NOMO-1 treated with DMSO at 0.1 percent for 48 hours (cell line): Measurements from ENCODE around the gene ADCY3.

Experiments
- DNase-seq: peaks from one replicate; lab custom pipeline; 2025; ENCODE audit not compliant: unreplicated experiment; lab: John Stamatoyannopoulos, UW

ADCY3 gene

GRCh38 chr2:24920098-24920808 lies at the start of gene ADCY3:
Gene ADCY3, minus strand, starts transcription at chr2:24920237. Its CDS starts 1,250 bp downstream, at chr2:24918987.
- DNase-seq: peak; percentile 19

- DNase-seq: no peak
These were observed 49.7 kb upstream of the ADCY3 start for GRCh38 chr2:24969784-24970183.

DNA sequence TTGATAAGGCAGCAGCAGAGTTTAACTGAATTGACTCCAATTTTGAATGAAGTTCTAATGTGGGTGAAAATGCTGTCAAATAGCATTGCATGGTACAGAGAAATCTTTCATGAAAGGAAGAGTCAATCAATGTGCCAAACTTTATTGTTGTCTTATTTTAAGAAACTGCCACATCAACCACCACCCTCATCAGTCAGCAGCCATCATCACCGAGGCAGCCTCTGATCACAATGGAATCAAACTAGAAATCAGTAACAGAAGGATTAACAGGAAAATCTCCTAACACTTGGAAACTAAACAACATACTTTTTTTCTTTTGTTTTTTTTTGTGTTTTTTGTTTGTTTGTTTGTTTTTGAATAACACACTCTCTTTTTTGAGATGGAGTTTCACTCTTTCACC lies 41.9 kb upstream of the ADCY3 start:
- no peak for DNase-seq

GRCh38 chr2:24959761-24960160 lies 39.7 kb upstream of the ADCY3 start:
- no peak for DNase-seq

DNA sequence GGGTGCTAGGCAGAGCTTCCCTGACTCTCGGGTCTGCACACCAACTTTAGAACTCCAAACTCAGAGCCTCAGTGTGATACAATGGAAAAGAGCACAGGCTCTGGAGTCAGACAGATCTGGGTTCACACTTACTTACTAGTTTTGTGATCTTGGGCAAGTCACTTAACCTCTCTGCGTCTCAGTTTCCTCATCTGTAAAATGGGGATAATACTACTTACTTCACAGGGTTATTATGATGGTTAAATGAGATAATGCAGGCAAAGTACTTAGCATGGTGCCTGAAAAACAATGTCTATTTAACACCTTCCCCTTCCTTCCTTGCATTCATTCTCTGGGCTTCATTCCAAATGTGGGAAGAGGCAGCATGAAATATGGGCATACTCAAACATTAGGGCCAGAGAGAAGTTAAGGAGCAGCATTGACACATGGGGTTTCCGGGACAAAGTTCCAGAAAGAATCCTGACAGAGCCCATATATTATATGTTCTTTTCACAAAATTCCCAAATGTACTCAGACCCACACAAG lies 38.4 kb upstream of the ADCY3 start:
- no peak for DNase-seq

DNA sequence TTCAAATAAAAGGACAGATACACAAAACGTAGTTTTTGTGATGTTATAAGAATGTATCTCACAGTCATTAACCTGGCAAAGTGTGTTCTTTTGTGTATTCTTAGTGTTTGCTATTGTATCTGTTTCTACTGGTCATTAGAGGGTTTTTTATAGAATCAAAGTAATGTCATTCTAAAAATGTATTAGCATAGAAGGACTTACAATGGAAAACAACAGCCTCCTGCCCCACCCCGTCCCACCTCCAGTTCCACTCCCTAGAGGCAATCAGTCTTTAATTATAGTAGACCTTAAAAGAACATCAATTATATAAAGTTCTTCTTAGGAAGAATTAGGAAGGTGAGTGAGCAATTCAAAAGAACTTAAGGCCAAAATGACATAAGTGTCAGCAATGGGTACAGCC lies 37.9 kb upstream of the ADCY3 start:
- no peak for DNase-seq

- no peak for DNase-seq
These were observed 37.2 kb upstream of the ADCY3 start for GRCh38 chr2:24957221-24957620.

- DNase-seq: no peak
These were observed 35.9 kb upstream of the ADCY3 start for GRCh38 chr2:24955921-24956320.

DNA sequence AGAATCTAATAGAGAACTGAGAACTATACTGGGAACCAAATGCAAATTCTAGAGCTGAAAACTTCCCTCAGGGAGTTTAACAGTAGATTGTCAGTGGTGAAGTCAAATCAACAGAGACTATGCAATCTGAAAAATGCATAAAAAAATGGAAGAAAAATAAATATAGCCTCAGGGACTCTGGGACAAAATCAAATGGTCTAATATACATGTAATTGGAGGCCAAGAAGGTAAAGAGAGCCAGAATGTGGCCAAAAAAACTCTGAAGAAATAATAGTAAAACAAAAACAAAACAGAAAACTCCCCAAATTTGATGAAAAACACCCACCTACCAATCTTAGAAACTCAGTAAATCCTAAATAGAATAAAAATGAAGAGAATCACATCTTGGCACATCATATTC lies 35.2 kb upstream of the ADCY3 start:
- DNase-seq: no peak

DNA sequence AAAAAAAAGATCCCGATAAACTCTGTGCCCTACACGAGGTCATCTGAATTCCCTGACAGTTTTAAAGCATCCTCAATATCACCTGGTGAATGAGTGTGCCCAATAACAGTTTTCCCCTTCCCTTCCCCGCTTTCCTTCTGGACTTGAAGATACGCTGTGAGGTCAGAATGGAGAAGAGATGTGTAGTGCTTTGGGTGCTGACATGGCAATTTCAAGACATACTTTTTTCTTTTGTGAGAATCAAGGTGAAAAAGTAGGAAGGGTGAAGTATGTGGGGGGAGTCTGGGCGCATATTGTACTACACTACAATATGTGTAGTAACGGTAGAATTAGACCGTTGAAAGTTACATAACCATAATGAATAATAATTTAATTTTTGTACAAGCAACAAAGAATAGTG lies 30.1 kb upstream of the ADCY3 start:
- no peak for DNase-seq

DNA sequence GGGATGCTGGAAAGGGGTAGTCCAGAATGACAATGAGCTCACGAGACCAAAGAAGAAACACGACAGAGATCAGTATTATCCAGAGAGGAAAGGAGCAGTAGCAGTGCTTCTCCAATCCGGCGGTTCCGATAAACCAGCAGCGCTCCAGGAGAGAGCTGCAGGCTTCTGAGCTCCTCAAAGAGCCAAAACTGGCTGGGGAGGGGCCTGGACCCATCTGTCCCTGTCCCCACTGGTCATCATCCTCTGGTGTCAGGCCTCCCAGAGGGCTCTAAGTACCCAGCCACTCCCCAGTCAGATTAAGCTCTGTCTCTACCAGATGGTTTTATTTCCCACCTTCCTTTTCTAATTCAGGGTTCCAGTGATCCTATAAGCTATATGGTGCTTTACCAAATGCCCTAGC lies 28.5 kb upstream of the ADCY3 start:
- DNase-seq: no peak

- DNase-seq: no peak
These were observed 27.6 kb upstream of the ADCY3 start for GRCh38 chr2:24947561-24948157.

DNA sequence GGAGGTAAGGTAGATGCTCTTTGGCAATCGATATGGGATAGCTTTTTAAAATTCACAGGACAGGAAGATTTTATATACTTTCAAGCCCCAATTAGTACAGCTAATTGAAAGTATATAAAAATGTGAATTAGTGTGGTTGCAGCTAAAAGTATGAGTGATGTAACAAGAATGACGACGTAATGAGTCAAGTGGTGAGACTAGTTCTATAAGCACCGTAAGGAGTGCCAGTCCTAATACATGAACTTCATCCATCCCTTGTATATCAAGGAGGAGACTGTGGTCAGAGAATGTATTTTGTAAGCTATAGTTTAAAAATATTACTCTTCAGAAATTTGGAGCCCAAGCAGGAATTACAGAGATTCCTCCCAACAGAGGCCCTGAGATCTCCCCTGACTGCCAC lies 25.9 kb upstream of the ADCY3 start:
- DNase-seq: no peak

GRCh38 chr2:24943427-24944053 lies 23.5 kb upstream of the ADCY3 start:
- no peak for DNase-seq

- DNase-seq: no peak
These were observed 19.3 kb upstream of the ADCY3 start for GRCh38 chr2:24939353-24939752.

- no peak for DNase-seq
These were observed 17.2 kb upstream of the ADCY3 start for GRCh38 chr2:24937236-24937635.

GRCh38 chr2:24935145-24935544 lies 15.1 kb upstream of the ADCY3 start:
- DNase-seq: no peak

GRCh38 chr2:24932715-24933114 lies 12.7 kb upstream of the ADCY3 start:
- DNase-seq: no peak

DNA sequence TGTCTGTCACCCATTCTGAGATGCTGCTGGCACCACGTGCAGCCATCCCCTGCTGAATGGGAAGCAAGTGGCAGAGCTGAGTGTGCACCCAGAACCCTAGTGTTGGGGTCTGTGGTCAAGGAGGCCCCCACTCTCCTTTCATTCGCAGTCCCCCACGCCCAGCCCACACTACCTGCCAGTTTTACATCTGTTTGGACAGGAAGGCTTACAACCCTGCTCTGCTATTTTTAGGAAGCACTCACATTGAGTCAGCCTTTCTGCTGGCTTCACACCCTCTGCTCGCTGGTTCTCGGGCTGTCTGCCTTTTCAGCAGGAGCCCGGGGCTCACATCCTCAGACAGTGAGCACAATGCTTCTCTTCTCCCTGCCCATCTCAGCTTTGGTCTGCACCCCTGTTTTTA lies 10.7 kb upstream of the ADCY3 start:
- DNase-seq: peak; percentile 37

GRCh38 chr2:24929230-24929629 lies 9.2 kb upstream of the ADCY3 start:
- no peak for DNase-seq

GRCh38 chr2:24928036-24928435 lies 8.0 kb upstream of the ADCY3 start:
- DNase-seq: no peak

DNA sequence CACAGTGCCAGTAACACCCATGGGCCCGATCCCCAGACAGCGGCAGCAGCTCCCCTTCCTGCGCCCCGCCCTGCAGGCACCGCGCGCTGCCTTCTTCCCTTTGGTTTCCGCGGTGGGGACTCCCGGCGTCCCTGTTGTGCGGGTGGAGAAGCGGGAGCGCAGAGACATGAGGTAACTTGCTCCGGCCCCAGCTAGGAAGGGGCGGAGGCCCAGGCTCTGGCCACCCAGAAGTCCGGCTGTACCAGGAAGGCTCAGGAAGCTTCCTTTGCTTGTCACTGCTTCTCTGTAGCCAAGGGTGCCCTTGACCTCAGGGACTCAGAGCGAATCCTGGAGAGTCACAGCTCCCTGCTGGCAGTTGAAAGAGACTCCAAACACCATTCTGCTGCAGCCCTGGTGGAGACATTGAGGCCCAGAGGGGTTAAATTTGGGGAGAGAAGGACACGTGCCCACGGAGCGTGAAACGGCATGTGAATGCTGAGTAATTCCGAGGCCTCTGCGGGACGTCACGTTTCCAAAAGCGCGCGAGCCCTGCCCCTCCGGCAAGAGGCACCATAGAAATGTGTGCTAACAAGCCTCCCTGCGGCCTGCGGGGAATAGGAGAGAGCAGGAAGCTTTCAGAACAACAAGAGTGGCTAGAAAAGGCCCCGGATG lies 6.7 kb upstream of the ADCY3 start:
- DNase-seq: no peak
